ENCODE data around the gene EPHB2.
"Not testable (repeated sequence)": the region's sequence is repeated elsewhere in the genome, so short reads cannot be mapped to it uniquely, and the experiment has no call there.

The EPHB2 gene

DNA sequence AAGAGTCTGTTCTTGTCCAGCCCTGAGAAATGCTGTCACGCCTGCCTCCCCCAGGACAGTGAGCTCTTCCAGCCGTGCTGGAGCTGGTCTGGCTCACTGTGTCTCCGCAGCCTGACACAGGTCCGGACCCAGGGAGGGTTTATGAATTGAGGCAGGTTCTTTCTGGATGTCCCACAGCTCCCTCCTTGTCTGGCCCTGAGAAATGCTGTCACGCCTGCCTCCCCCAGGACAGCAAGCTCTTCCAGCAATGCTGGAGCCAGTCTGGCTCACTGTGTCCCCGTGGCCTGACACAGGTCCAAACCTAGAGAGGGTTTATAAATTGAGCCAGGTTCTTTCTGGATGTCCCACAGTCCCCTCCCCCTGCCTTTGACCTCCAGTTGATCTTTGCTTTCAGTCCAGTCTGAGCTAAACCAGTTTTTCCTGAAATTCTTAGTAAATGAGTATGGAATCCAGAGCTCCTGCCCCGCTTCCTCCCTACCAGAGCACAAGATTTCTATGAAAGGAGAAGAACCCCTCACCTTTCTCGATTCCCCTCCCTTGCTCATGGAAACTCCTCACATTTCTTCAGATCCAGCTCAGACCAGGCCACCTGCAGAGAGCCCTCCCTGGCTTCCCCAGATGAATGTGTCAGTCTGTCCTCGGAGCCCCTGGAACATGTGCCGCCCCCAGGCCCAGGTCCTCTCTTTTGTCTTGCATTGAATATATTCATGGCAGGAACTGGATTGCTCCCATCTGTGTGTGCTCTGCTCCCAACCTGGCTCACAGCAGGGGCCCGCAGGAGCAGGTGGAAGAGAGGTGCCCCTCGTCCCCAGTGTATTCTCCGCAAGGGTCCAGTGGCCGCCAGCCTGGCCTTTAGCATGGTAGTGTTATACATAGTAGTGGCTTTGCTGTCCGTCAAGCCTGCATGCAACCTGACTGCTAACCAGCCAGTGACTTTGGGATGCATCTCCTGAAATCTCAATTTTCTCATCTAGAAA, 116.3 kb downstream of the EPHB2 start:
- no peak overlapping the region for H3K4me3 ChIP-seq (ENCODE audit: low read length)
- no peak overlapping the region for H3K9ac ChIP-seq (ENCODE audit: low read length)
- H3K36me3 ChIP-seq (ENCODE audit: control insufficient read depth, insufficient read depth, low read length, severe bottlenecking), result no peaks in the 10 kb centered on the region
- no peaks in the 10 kb centered on the region for H3K9me3 ChIP-seq (ENCODE audit: control insufficient read depth, low read length)
- H3K27me3 ChIP-seq (replicated peaks; ENCODE audit: control insufficient read depth, insufficient read depth, low read length), result peaks cover 4% of the 10 kb centered on the region
- H3K4me1 ChIP-seq (ENCODE audit: control insufficient read depth, insufficient read depth, low read length), result peaks cover 20% of the 10 kb centered on the region
- DNase-seq (ENCODE audit: low read depth), result no peak

DNA sequence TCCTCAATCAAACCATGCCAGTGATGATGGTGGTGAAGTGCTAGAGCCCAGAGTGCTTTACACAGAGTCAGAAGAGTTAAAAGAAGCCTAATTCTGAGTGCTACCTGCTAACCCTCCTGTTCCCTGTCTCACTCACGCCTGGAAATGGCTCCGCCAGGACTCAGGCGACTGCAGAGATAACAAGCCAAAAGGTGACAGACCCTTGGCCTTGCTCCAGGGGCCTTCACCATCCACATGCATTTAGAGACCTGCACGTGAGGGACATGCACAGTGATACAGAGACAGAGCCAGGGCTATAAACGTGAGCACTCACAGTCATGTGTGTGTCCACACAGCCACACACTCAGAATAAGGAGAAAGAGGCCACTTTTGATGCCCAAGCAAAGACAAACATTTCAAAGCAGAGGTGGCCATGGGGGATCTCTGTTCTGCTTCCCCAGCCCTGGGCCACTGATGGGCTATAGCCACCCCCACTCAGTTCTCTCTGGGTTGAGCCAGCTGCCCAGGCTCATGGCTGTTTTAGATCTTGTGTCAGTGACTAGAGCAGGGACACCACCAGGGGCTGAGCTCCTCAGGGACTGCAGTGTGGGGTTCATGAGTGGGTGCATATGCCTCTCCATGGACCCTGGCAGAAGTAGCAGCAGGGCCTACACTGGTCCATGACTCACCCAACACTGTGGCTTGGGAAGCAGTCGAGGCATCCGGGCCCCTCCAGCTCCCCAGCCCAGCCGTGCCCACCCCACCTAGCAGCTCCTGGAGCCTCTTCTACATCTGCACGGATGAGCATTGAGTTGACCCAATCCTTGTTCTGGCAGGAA, 117.2 kb downstream of the EPHB2 start:
- H3K36me3 ChIP-seq (ENCODE audit: control insufficient read depth, insufficient read depth, low read length, severe bottlenecking), result no peaks in the 10 kb centered on the region
- no peaks in the 10 kb centered on the region for H3K9me3 ChIP-seq (ENCODE audit: control insufficient read depth, low read length)
- H3K4me3 ChIP-seq (ENCODE audit: low read length), result no peak overlapping the region
- H3K4me1 ChIP-seq (ENCODE audit: control insufficient read depth, insufficient read depth, low read length), result peaks cover 24% of the 10 kb centered on the region
- H3K9ac ChIP-seq (ENCODE audit: low read length), result no peak overlapping the region
- no peak for DNase-seq (ENCODE audit: low read depth)
- H3K27me3 ChIP-seq (replicated peaks; ENCODE audit: control insufficient read depth, insufficient read depth, low read length), result peaks cover 4% of the 10 kb centered on the region

GRCh38 chr1:22828484-22829308, 118.1 kb downstream of the EPHB2 start:
- DNase-seq (ENCODE audit: low read depth), result no peak
- no peak overlapping the region for H3K9ac ChIP-seq (ENCODE audit: low read length)
- no peak overlapping the region for H3K4me3 ChIP-seq (ENCODE audit: low read length)
- no peaks in the 10 kb centered on the region for H3K36me3 ChIP-seq (ENCODE audit: control insufficient read depth, insufficient read depth, low read length, severe bottlenecking)
- H3K27me3 ChIP-seq (replicated peaks; ENCODE audit: control insufficient read depth, insufficient read depth, low read length), result peaks cover 4% of the 10 kb centered on the region
- H3K9me3 ChIP-seq (ENCODE audit: control insufficient read depth, low read length), result no peaks in the 10 kb centered on the region
- H3K4me1 ChIP-seq (ENCODE audit: control insufficient read depth, insufficient read depth, low read length), result peaks cover 24% of the 10 kb centered on the region

DNA sequence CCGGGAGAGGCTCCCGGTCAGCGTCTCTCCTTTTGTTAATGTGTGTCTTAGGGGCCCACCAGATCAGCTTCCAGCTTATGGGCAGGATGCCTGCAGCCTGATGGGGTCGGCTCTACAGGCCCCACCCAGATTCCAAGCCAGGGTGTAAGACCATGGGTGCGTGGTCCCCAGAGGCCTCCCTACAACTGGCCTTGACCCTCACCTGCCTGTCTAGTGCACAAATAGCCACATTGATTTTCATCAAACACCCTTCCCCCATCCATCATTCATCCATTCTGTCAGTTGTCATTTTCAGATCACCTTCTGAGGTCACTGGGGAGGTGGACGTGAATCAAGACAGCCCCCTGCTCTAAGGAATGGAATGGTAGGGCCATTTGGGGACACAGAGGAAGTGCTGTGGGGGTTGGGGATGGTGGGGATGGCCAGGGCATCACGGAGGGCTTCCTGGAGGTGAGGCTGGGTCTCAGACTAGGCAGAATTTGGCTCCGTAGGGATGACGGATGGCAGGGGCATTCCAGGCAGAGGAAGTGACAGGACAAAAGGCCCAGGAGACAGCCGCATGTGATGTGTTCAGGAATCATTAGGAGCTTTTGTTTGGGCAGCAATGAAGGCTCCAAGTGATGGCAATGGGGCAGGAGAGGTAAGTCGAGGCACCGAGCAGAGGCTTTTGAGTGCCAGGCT, 118.8 kb downstream of the EPHB2 start:
- no peak for DNase-seq (ENCODE audit: low read depth)
- Histone ChIP-seq H3K9ac (ENCODE audit: low read length) (no peak overlapping the region), H3K9me3 (ENCODE audit: control insufficient read depth, low read length) (no peaks in the 10 kb centered on the region), H3K36me3 (ENCODE audit: control insufficient read depth, insufficient read depth, low read length, severe bottlenecking) (no peaks in the 10 kb centered on the region), H3K4me1 (ENCODE audit: control insufficient read depth, insufficient read depth, low read length) (peaks cover 24% of the 10 kb centered on the region), H3K4me3 (ENCODE audit: low read length) (no peak overlapping the region), H3K27me3 (replicated peaks; ENCODE audit: control insufficient read depth, insufficient read depth, low read length) (peaks cover 4% of the 10 kb centered on the region)

DNA sequence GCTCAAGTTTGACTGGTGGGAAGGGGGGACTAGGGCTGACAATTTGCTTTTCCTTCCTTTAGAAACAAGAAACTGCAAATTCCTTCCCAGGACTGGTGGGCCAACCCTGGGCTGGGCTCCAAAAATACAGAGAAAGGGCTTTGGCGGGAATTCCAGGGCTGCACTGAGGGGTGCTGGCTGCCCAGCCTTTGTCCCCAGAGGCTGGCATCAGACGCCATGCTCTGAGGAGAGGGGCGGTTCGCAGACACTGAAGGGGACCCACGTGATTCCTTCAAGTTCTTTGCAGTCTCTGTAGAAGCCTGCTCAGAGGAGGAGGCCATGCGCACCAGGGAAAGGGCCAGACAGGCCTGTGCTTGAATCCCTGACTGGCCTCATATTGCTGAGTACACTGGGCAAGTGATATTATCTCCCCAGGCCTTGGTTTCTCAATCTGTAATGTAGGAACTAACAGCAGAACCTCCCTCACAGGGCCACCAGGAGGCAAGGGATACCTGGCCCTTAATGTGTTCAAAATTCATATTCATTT, 119.5 kb downstream of the EPHB2 start:
- H3K4me3 ChIP-seq (ENCODE audit: low read length), result no peak overlapping the region
- H3K36me3 ChIP-seq (ENCODE audit: control insufficient read depth, insufficient read depth, low read length, severe bottlenecking), result no peaks in the 10 kb centered on the region
- H3K4me1 ChIP-seq (ENCODE audit: control insufficient read depth, insufficient read depth, low read length), result peaks cover 24% of the 10 kb centered on the region
- H3K9ac ChIP-seq (ENCODE audit: low read length), result no peak overlapping the region
- no peak for DNase-seq (ENCODE audit: low read depth)
- H3K27me3 ChIP-seq (replicated peaks; ENCODE audit: control insufficient read depth, insufficient read depth, low read length), result peaks cover 1% of the 10 kb centered on the region
- H3K9me3 ChIP-seq (ENCODE audit: control insufficient read depth, low read length), result no peaks in the 10 kb centered on the region

GRCh38 chr1:22830757-22831340, 120.2 kb downstream of the EPHB2 start:
- H3K4me3 ChIP-seq (ENCODE audit: low read length), result no peak overlapping the region
- no peaks in the 10 kb centered on the region for H3K9me3 ChIP-seq (ENCODE audit: control insufficient read depth, low read length)
- no peak overlapping the region for H3K9ac ChIP-seq (ENCODE audit: low read length)
- H3K4me1 ChIP-seq (ENCODE audit: control insufficient read depth, insufficient read depth, low read length), result peaks cover 24% of the 10 kb centered on the region
- no peak for DNase-seq (ENCODE audit: low read depth)
- peaks cover 4% of the 10 kb centered on the region for H3K27me3 ChIP-seq (replicated peaks; ENCODE audit: control insufficient read depth, insufficient read depth, low read length)
- no peaks in the 10 kb centered on the region for H3K36me3 ChIP-seq (ENCODE audit: control insufficient read depth, insufficient read depth, low read length, severe bottlenecking)

DNA sequence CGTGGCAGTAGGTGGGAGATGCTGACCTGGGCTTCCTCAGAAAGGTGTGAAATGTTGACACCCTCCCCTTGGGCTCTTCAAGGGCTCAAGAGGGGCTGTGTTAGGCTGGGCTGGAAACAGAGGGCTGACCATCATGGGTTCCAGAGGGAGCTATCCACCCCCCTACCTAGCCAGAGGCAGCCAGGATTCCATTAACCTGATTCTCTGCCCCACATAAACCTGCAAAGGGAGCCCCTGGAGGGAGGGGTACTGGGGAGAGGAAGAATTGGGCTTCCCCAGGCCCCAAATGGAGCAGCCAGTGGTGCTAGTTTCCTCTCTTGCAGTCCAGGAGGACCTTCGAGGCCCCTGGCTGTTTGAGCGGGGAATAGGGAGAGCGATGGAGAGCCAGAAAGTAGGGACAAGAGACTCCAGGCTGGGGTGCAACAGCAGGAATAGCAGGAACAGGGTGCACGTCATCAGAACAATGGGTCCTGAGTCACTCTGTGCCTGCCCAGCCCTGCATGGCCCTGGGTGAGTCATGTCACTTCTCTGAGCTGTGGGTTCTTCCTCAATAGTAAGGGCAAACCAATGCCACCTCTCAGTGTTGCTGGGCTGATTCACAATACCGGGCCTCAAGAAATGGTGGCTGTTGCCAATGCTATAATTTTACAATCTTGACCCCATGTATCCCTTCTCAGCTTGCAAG, 121.2 kb downstream of the EPHB2 start:
- Histone ChIP-seq H3K9ac (ENCODE audit: low read length) (no peak overlapping the region), H3K27me3 (replicated peaks; ENCODE audit: control insufficient read depth, insufficient read depth, low read length) (peaks cover 4% of the 10 kb centered on the region), H3K36me3 (ENCODE audit: control insufficient read depth, insufficient read depth, low read length, severe bottlenecking) (no peaks in the 10 kb centered on the region), H3K9me3 (ENCODE audit: control insufficient read depth, low read length) (no peaks in the 10 kb centered on the region), H3K4me3 (ENCODE audit: low read length) (no peak overlapping the region), H3K4me1 (ENCODE audit: control insufficient read depth, insufficient read depth, low read length) (peaks cover 18% of the 10 kb centered on the region)
- peak; percentile 71 for DNase-seq (ENCODE audit: low read depth)

GRCh38 chr1:22832414-22832786, 121.8 kb downstream of the EPHB2 start:
- H3K36me3 ChIP-seq (ENCODE audit: control insufficient read depth, insufficient read depth, low read length, severe bottlenecking), result no peaks in the 10 kb centered on the region
- no peak overlapping the region for H3K4me3 ChIP-seq (ENCODE audit: low read length)
- H3K9ac ChIP-seq (ENCODE audit: low read length), result no peak overlapping the region
- DNase-seq (ENCODE audit: low read depth), result no peak
- no peaks in the 10 kb centered on the region for H3K9me3 ChIP-seq (ENCODE audit: control insufficient read depth, low read length)
- H3K4me1 ChIP-seq (ENCODE audit: control insufficient read depth, insufficient read depth, low read length), result peaks cover 15% of the 10 kb centered on the region
- H3K27me3 ChIP-seq (replicated peaks; ENCODE audit: control insufficient read depth, insufficient read depth, low read length), result peaks cover 4% of the 10 kb centered on the region

DNA sequence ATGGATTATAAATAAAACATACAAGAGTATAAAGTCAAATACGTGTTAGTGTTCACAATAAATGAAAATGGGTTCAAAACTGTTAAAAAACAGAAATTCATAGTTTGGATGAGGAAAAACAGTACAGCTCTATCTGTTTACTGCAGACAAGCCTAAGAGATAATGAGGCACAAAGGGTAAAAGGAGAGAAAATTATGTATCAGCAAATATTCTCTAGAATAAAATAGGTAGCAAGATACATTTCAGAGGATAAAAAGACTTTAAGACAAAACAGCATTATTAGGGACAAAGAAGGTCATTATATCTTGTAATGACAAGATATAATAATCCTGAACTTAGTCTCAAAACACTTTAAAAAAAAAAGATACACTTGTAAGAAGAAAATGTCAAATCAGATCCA, 123.1 kb downstream of the EPHB2 start:
- no peak overlapping the region for H3K4me3 ChIP-seq (ENCODE audit: low read length)
- DNase-seq (ENCODE audit: low read depth), result no peak
- H3K4me1 ChIP-seq (ENCODE audit: control insufficient read depth, insufficient read depth, low read length), result peaks cover 12% of the 10 kb centered on the region
- peaks cover 7% of the 10 kb centered on the region for H3K27me3 ChIP-seq (replicated peaks; ENCODE audit: control insufficient read depth, insufficient read depth, low read length)
- no peaks in the 10 kb centered on the region for H3K9me3 ChIP-seq (ENCODE audit: control insufficient read depth, low read length)
- no peak overlapping the region for H3K9ac ChIP-seq (ENCODE audit: low read length)
- no peaks in the 10 kb centered on the region for H3K36me3 ChIP-seq (ENCODE audit: control insufficient read depth, insufficient read depth, low read length, severe bottlenecking)

DNA sequence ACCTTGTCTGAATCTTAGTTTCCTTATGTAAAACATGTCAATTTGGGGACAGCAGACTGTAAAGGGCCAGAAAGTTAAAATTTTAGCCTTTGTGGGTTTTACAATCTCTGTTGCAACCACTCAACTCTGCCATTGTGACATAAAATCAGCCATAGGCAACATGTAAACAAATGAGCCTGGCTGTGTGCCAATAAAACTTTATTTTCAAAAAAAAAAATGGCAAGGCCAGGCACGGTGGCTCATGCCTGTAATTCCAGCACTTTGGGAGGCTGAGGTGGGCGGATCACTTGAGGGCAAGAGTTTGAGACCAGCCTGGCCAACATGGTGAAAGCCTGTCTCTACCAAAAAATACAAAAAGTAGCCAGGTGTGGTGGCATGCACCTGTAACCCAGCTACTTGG, 123.8 kb downstream of the EPHB2 start:
- peaks cover 12% of the 10 kb centered on the region for H3K27me3 ChIP-seq (replicated peaks; ENCODE audit: control insufficient read depth, insufficient read depth, low read length)
- not testable (repeated sequence) for H3K4me3 ChIP-seq (ENCODE audit: low read length); H3K9ac ChIP-seq (ENCODE audit: low read length); H3K4me1 ChIP-seq (ENCODE audit: control insufficient read depth, insufficient read depth, low read length); H3K36me3 ChIP-seq (ENCODE audit: control insufficient read depth, insufficient read depth, low read length, severe bottlenecking); H3K9me3 ChIP-seq (ENCODE audit: control insufficient read depth, low read length)
- DNase-seq (ENCODE audit: low read depth), result peak; percentile 48
